Gastrocnemius medialis (tissue), 4 donors: ENCODE data around the gene C11orf52.

Source experiments
- CTCF ChIP-seq, 5 experiments: fragments of 450-650 bp in 3 of 5; fragments of 200-600 bp in 2 of 5; sonication (generic) in 2 of 5; IDR thresholded peaks in 4 of 5; conservative IDR thresholded peaks in 1 of 5; 1 replicate in 4 of 5; 2 replicates in 1 of 5; pipeline ENCODE4 v1.5.1; 2016 to 2019; ENCODE audit warnings: antibody characterized with exemption in 5 of 5, mild to moderate bottlenecking in 3 of 5, moderate library complexity in 3 of 5
- POLR2A ChIP-seq, 2 donors: fragments of 450-650 bp; IDR thresholded peaks; one replicate each; pipeline ENCODE4 v1.6.1; 2017; ENCODE audit warnings: antibody characterized with exemption in 2 of 2, mild to moderate bottlenecking in 2 of 2, moderate library complexity in 2 of 2

- TF ChIP-seq CTCF (IDR thresholded peaks at IDR 0.05 in 4 of 5, conservative IDR thresholded peaks at IDR 0.05 in 1 of 5) = no peak
- no peak for TF ChIP-seq POLR2A (IDR thresholded peaks at IDR 0.05)
These were observed 9.9 kb upstream of the C11orf52 start for GRCh38 chr11:111908639-111909305.
